SKM-1 (cell line): ENCODE results near the gene ERBB4.
"Not testable (repeated sequence)": the region's sequence is repeated elsewhere in the genome, so short reads cannot be mapped to it uniquely, and the experiment has no call there.

ENCODE experiments used
- DNase-seq: peaks from one replicate; lab custom pipeline; 2025; ENCODE audit not compliant: unreplicated experiment; lab: John Stamatoyannopoulos, UW

The ERBB4 gene

DNA sequence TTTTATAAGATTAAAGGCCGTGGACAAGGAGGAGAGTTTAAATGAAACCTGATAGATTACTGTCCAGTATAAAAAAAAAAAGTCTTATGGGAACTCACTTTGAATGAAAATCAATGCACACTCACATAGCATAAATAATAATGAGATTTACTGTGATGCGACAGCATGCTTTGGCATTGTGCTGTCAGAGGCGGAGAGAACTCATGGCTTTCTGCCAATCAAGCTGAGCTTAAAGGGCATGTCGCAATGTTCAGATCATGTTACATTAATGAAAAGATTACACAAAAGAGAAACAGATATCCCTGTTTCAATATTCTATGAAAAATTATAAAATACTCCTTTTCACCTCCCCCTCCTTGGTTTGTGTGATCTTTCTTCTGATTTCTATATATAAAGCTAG is 310.8 kb downstream of the ERBB4 start:
- no peak for DNase-seq

DNA sequence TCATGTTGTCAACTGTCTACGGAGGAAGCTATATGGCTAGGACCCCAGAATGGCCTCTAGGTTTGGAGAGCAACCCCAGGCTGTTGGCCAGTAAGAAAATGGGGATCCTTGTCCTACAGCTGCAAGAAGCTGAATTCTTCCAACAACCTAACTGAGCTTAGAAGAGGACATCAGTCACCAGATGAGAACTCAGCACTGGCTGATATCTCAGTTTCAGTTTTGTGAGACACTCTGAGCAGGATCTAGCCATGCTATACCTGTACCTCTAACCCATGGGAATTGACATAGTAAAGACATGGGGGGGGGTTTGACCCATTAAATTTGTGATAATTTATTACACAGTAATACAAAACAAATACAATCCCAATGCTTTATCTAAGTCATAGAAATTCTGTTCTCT is 312.5 kb downstream of the ERBB4 start:
- DNase-seq, result no peak

DNA sequence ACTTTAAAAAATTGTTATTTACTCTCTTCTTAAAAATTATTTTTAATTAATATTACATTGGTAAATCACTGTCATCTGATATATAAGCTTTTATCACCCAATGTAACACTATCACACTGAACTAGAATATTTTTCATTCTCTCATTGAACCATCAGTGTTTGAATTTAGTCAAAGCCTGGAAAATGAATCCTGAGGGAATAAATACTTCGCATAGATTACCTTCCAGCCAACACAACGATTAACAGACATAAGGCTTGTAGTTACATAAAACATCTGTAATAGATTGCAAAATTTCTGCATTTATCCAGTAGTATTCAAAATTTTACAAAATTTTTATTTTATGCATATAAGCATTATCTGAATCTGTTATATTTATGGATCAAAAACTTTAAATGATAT is 314.9 kb downstream of the ERBB4 start:
- no peak for DNase-seq

DNA sequence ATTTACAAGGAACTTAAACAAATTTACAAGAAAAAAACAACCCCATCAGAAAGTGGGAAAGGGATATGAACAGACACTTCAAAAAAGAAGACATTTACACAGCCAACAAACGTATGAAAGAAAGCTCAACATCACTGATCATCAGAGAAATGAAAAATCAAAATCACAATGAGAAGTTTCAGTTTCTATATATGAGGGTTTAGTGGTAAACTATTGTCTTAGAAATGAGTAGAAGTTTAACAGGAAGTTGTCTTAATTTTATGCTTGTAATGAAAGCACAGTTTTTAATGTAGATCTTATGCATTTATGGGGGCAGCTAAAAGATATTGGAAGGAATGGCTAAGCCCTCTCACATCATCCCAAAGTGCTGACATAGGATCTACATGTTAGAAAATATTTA is 325.4 kb downstream of the ERBB4 start:
- DNase-seq, result no peak

DNA sequence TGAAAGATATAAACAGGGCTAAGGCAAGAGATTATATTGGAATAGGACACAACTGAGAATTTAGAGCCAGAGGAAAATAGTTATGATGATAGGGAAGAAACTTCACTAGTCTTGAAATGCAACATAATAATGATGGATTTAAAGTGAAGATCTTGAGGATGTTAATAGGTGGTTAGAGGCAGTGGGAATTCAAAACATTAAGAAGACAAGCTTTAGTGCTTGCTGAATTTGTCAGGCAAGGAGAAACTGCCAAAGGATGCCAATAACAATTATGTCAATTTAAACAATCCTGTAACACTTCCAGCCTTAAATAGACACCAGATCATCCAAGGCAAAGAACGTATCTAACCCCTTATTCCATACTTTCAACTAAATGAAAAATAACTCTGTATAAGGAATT is 330.1 kb downstream of the ERBB4 start:
- DNase-seq, result no peak

DNA sequence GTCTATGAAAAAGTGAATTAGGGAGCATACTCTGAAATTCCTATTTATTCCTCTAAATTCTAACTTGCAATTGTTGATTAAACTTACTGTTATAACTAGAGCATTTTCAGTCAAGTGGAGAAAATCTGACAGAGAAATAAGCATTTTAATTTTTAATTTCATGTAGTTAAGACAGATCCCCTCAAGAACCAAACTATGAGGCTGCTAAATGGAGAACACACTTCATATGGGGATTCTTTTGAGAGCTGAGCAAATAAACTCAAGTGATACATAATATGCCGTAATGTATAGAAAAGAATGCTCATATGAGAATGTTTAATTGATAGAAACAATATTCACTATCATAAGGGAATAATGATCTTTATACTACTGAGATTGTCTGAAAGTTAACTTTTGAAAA is 340.8 kb downstream of the ERBB4 start:
- no peak for DNase-seq

DNA sequence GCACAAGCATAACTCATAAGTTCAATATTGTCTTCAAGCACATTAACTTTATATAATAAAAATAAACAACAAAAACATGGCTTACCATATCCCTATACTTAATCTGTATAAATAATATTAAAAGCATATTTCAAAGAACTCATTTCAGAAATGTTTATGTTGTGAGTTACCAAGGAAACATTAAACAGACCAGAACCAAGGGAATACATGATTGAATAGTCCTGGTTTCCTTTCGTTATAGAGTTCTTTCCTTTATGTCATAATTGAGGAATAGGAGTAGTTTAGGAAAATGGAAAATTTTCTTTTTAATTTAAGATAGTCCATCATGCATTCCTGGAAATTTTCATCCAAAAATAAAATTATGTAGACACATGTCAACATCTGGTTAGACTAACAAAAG is 343.0 kb downstream of the ERBB4 start:
- DNase-seq, result no peak

DNA sequence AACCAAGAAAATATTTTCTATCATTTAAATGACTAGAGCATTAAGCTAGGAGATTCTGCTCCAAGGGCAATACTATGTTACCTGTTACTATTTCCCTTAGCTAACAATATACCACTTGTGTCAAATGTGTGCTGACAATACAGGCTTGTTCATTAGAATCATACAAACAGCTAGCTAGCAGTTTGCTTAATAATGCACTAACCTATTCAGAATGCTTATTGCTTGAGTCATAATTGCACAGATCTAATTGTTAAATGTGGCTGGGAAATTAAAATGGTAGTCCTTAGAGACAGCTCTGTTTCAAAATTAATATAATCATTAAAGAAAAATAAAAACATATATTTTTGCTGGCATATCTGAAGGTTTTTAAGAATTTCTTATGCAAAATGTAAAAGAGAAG is 344.2 kb downstream of the ERBB4 start:
- DNase-seq, result no peak

DNA sequence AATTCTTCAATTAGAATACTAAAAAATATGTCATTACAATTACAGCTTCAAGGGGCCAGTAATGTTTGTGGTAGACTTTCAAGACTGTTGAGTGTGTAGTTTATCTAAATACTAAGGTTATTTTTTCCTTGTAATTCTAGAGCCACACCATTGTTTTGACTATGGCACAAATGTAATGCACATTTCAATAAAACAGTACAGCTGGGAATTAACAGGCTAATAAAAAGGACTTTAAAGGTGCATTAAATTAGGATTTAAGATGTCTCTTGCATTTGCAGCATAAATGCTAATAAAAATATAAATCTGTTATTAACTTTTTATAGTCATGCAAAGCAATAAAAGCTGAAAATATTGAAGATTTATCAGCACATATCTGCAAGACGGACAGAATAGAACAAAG is 344.8 kb downstream of the ERBB4 start:
- DNase-seq, result no peak

DNA sequence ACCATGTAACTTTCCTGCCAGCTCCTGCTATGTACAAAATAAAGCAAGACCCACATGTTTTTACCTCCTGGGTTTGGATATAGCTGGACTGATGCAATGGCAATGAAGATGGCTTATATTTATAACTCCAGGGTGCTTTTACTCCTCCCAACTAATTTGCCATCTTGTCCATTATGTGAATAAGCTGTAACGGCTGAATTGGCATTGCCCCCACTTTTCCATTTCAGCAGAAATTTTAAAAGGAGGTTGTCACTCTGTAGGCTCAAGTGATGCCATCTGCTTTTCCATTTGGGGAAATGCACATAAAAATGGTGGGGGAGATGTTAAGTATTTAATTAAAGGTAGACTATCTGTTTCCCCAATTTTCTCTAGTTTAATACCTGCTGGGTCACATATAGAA is 345.5 kb downstream of the ERBB4 start:
- DNase-seq, result no peak

DNA sequence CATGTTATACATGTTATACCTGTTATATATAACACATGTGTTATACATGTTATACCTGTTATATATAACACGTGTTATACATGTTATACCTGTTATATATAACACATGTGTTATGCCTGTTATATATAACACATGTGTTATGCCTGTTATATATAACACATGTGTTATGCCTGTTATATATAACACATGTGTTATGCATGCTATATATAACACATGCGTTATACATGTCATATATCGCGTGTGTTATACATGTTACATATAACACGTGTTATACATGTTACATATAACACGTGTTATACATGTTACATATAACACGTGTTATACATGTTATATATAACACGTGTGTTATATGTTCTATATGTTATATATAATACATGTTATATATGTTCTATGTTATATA is 347.2 kb downstream of the ERBB4 start:
- not testable (repeated sequence) for DNase-seq

DNA sequence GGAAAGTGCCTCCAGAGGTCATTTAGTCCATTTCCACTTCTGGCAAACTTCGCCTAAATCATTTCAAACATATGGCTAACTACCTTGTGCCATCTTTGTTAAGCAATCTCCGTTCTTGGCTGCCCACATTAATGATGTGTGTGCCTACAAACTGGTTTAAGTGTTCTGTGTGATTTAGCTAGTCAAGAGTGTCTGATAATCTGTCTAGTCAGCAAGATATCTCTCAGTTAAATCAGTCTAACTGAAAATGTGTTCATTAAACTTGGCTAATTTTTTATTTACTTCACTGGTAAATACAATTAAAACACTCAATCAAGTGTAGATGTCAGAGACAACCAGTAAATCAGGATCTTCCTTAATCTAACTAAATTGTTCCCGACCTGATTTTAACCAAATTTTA is 352.4 kb downstream of the ERBB4 start:
- DNase-seq, result no peak

DNA sequence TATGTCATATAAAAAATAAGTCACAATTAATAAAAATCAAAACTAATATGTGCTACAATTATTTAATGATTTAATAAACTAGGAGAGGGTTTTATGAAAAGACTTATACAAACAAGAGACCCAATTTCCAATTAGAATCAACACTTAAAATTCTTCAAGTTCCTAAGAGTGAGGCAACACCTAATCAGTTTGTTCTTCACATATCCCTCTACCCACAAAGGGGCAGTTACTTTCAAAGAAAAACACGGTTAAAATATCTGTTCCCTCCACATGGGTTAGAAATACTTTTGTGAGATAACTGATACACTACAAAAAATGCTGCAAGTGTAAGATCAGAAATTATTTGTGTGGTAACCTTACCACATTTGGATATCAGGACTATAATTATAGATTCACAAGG is 357.0 kb downstream of the ERBB4 start:
- no peak for DNase-seq

DNA sequence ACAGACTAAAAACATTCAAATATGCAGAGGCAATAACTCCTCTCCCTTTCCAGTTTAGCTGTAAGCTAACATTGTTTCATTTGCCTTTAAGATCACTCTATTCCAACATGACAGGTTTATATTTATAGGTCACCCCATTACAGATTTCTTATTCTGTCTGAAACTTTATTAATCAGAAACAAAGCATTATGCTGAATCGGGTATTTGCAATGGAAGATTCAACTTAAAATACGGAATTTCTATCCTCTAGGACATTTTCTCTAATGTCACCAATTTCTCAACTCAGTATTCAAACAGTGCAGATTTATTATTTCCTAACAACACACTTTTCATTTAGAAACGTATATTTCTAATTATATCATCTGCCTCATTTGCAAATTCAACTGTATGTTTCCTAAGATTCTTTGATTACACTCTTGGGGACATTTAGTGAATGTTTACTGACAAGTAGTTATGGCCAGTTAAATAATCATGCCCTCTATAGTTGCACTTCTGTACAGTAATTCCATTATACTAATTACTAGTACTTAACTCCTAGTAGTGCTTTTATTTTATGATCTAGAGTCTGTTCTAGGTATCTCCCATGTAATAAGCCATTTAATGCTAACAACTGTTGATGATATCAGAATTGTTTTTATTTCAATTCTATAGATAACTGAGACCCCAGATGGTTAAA is 358.1 kb downstream of the ERBB4 start:
- no peak for DNase-seq

DNA sequence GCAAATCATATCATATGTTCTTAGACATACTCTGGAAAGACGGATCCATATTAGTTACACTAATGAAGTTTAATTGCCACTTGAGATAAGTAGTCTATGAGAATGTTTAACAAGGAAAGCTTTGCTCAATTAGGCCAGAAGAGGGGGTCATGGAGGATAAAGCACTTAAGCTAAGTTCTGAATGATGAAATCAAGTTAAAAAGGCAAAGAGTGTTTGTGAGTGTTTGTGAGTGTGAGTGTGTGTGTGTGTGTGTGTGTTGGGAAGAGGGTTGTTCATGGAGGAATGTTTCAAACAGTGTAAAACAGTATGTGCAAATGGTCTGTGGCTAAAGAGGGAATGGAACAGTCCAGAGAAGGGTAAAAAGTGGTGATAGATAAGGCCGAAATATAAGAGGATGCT is 360.9 kb downstream of the ERBB4 start:
- no peak for DNase-seq

DNA sequence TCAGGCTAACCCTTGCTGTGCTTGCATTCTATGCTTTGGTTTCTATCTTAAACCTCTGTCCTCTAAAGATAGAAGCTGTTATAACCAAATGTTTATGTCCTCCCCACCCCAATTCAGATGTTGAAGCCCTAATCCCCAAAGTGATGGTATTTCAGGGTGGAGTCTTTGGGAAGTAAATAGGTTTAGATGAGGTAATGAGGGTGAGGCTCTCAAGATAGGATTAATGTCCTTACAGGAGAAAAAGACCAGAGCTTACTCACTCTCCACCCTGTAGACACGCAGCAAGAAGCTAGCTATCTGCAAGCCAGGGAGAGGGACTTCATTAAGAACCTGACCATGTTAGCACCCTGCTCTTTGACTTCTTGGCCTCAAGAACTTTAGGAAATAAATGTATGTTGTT is 362.5 kb downstream of the ERBB4 start:
- DNase-seq, result no peak

DNA sequence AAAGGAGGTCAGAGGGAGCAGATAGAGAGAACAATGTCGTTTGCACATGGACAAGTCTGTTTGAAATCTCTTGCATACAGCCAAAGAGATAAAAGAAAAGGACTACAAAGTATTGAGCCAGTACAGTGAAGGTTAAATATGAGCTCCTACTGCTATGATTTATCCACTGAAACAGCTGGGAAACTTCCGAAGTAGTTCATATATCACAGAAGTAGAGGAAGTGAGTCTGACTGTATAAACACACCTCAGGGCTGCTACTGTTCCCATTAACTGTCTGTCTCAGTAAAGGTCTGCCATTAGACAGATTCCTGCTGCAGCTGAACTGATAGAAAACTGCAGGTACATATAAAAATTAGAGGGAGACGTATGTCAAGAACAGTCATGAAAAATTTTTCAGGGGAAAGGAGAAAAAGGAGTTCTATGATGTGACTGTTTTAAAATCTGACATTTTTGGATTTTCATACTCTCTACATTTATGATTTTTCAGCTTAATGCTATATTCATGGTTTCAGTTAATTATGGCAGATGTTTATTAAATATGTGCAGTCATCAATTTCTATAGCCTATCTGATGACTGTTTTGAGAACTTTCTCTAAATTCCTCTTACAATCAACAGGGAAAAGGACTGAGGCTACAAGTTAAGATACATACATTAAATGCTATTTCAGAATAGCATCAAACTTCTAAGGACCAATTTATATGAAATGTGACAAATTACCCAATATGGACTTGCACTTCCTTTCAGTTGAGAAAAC is 364.7 kb downstream of the ERBB4 start:
- no peak for DNase-seq

DNA sequence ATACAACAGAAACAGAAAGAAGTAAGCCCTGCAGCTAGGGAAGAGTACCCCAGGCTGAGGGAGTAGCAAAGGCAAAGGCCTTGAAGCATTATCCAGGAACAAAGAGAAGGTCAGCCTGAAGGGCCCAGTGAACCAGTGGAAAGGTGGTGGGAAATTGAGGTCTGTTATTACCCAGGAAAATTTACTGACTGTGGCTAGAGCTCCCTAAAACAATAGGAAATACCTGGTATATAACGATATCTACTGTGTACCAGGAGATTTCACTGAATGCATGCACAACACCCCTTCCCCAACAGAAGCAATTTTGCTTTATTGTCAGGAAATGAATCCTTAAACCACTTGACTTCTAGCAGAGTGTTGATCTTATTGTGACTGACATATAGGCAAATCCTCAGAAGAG is 365.3 kb downstream of the ERBB4 start:
- no peak for DNase-seq

DNA sequence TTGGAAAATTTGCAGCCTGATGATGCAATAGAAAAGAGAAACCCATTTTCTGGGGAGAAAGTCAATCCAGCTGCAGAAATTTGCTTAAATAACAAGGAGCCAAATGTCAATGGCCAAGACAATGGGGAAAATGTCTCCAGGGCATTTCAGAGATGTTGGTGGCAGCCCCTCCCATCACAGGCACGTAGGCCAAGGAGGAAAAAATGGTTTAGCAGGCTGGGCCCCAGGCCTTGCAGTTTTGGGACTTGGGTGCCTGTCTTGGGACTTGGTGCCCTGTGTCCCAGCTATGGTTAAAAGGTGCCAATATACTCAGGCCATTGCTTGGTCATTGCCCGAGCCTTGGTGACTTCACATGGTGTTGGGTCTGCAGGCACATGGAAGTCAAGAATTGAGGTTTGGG is 368.2 kb downstream of the ERBB4 start:
- no peak for DNase-seq

DNA sequence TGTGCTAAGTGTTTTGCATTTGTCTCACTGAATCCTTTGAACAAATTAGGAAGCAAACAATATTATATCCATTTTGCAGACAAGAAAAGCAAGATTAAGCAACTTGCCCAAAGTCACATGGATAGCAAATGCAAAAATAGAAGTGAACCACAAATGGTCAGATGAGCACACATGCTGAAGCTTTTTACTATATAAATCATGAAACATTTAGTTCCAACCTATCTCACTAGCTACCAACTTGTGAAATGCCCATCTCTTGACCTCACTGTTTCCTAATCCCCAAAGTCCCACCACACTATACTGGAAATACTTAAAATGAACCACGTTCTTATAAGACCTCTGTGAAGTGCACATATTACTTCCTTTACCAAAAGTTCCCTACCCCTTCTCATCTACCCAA is 380.5 kb downstream of the ERBB4 start:
- no peak for DNase-seq

DNA sequence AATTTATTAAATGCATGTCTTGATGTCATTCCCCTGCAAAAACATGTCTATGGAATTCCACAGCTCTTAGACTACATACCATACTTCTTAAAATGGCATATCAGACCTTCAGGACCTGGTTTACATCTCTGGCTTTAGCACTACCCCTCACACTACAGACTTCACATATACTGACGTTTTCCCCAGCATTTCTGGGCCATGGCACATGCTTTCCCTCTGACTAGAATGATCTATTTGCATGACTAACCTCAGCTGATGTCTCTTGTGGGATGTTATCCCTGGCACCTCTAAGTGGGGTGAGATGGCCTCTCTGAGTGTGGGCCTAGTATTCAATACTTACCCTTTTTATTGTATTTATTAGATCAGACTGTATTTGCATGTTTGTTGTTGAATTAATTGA is 381.6 kb downstream of the ERBB4 start:
- no peak for DNase-seq

DNA sequence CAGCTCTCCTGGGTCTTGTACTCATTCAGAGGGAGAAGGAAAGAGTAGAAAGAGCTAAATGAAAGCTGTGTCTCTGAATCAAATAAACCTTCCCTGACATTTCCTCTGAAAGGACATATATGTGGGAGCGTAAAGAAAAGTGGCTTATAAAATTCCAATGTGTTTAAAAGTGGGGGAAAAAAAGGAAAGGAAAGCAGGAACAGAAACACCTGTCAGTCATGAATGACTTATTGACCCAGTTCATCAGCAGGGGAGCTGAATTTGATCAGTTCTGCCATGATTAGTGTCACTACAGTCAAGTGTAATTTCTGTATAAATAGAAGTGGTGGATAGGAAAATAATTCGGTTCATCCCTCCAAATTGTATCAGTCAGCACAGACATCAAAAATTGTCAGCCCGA is 382.5 kb downstream of the ERBB4 start:
- no peak for DNase-seq

DNA sequence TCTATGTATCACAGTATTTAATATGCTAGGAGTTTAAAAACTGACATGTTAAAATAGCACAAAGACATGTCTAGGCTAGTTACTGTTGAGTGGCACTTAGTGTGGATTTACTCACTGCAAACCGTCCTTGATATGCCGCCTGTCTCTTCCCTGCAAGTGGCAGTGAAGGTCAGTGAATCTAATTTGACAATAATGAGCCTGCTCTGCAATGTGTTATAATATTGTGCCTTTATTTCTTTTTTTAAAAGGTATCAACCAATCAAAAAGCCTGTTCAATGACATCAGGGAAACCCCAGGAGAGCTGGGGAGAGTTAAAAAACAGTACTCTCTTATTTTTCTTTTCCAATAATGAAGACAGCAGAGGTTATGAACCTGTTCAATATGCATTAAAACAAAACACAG is 384.1 kb downstream of the ERBB4 start:
- DNase-seq, result no peak
